ENCODE results near the gene TMEM132C. TPM values are rescaled to one million over a fixed set of nuclear protein-coding genes. Genes with fewer than 3 reads are reported as not detected.

Gene TMEM132C
- total RNA-seq, 2 experiments from 2014 or later, result not detected

- no TSS peak for BruUV-seq (replicated peaks)
Measured at GRCh38 chr12:128709660-128710059, 442.7 kb downstream of the TMEM132C start.

GRCh38 chr12:128711486-128711885 is 444.5 kb downstream of the TMEM132C start:
- H3K4me1 ChIP-seq (ENCODE audit: insufficient read depth, low read length, poor library complexity, severe bottlenecking), result no peaks in the 10 kb centered on the region
- no peaks in the 10 kb centered on the region for H3K9me2 ChIP-seq (ENCODE audit: insufficient read depth, low read length)
- no peak for DNase-seq (ENCODE audit: low spot score)
- no peaks in the 10 kb centered on the region for H3K79me2 ChIP-seq (ENCODE audit: insufficient read depth, low read depth, low read length)
- H3K27ac ChIP-seq (ENCODE audit: low read depth, low read length, poor library complexity, severe bottlenecking), result no peak overlapping the region
- no TSS peak for BruUV-seq (replicated peaks)
- TF ChIP-seq CTCF (conservative IDR thresholded peaks at IDR 0.05; ENCODE audit: low read length) (no peak), EZH2phosphoT487 (IDR thresholded peaks at IDR 0.05; ENCODE audit: borderline replicate concordance, low read depth, low read length) (no peak)
- H3K36me3 ChIP-seq (ENCODE audit: insufficient read depth, low read length), result no peaks in the 10 kb centered on the region
- CTCF ChIA-PET (ENCODE audit: unreplicated experiment), result no interaction called here
- H4K20me1 ChIP-seq (ENCODE audit: insufficient read depth, low read length), result no peaks in the 10 kb centered on the region
- no peak overlapping the region for H3K4me2 ChIP-seq (ENCODE audit: low read length)
- H3K9me3 ChIP-seq (ENCODE audit: low read length), result no peaks in the 10 kb centered on the region
- intact Hi-C loops (cut with micrococcal nuclease; ENCODE audit: unreplicated experiment), result no loop called here
- H2AFZ ChIP-seq (ENCODE audit: low read length), result no peak overlapping the region
- POLR2A ChIA-PET, result no interaction called here
- no peak overlapping the region for H3K4me3 ChIP-seq (ENCODE audit: low read depth, low read length, poor library complexity, severe bottlenecking)

More at GRCh38 chr12:128709660-128710059, 442.7 kb downstream of the TMEM132C start:
- intact Hi-C loops (cut with micrococcal nuclease; ENCODE audit: unreplicated experiment), result no loop called here
- no peak overlapping the region for H3K27ac ChIP-seq (ENCODE audit: low read depth, low read length, poor library complexity, severe bottlenecking)
- H3K9me3 ChIP-seq (ENCODE audit: low read length), result no peaks in the 10 kb centered on the region
- DNase-seq (ENCODE audit: low spot score), result no peak
- no peak overlapping the region for H3K4me2 ChIP-seq (ENCODE audit: low read length)
- no peaks in the 10 kb centered on the region for H3K36me3 ChIP-seq (ENCODE audit: insufficient read depth, low read length)
- no peaks in the 10 kb centered on the region for H4K20me1 ChIP-seq (ENCODE audit: insufficient read depth, low read length)
- CTCF ChIA-PET (ENCODE audit: unreplicated experiment), result no interaction called here
- no peak overlapping the region for H3K4me3 ChIP-seq (ENCODE audit: low read depth, low read length, poor library complexity, severe bottlenecking)
- no peak overlapping the region for H2AFZ ChIP-seq (ENCODE audit: low read length)
- no peaks in the 10 kb centered on the region for H3K9me2 ChIP-seq (ENCODE audit: insufficient read depth, low read length)
- POLR2A ChIA-PET, result interaction anchor here (0.6 kb wide), 1 partner anchor 8 kb away, joined by 3 read pairs; no protein-coding TSS in a partner anchor
- TF ChIP-seq EZH2phosphoT487 (IDR thresholded peaks at IDR 0.05; ENCODE audit: borderline replicate concordance, low read depth, low read length), result no peak
- H3K4me1 ChIP-seq (ENCODE audit: insufficient read depth, low read length, poor library complexity, severe bottlenecking), result no peaks in the 10 kb centered on the region
- H3K79me2 ChIP-seq (ENCODE audit: insufficient read depth, low read depth, low read length), result no peaks in the 10 kb centered on the region

- BruUV-seq (replicated peaks), result no TSS peak
- intact Hi-C loops (cut with micrococcal nuclease; ENCODE audit: unreplicated experiment), result no loop called here
Measured at GRCh38 chr12:128712622-128713021, 445.7 kb downstream of the TMEM132C start.

More at GRCh38 chr12:128712622-128713021, 445.7 kb downstream of the TMEM132C start:
- DNase-seq (ENCODE audit: low spot score), result no peak
- ChIA-PET CTCF (ENCODE audit: unreplicated experiment) (no interaction called here), POLR2A (no interaction called here)
- no peaks in the 10 kb centered on the region for H3K79me2 ChIP-seq (ENCODE audit: insufficient read depth, low read depth, low read length)
- H2AFZ ChIP-seq (ENCODE audit: low read length), result no peak overlapping the region
- H3K9me3 ChIP-seq (ENCODE audit: low read length), result no peaks in the 10 kb centered on the region
- no peak overlapping the region for H3K27ac ChIP-seq (ENCODE audit: low read depth, low read length, poor library complexity, severe bottlenecking)
- H3K9me2 ChIP-seq (ENCODE audit: insufficient read depth, low read length), result no peaks in the 10 kb centered on the region
- H3K36me3 ChIP-seq (ENCODE audit: insufficient read depth, low read length), result no peaks in the 10 kb centered on the region
- TF ChIP-seq EZH2phosphoT487 (IDR thresholded peaks at IDR 0.05; ENCODE audit: borderline replicate concordance, low read depth, low read length) (no peak), CTCF (conservative IDR thresholded peaks at IDR 0.05; ENCODE audit: low read length) (no peak)
- H3K4me3 ChIP-seq (ENCODE audit: low read depth, low read length, poor library complexity, severe bottlenecking), result no peak overlapping the region
- no peak overlapping the region for H3K4me2 ChIP-seq (ENCODE audit: low read length)
- H3K4me1 ChIP-seq (ENCODE audit: insufficient read depth, low read length, poor library complexity, severe bottlenecking), result no peaks in the 10 kb centered on the region
- no peaks in the 10 kb centered on the region for H4K20me1 ChIP-seq (ENCODE audit: insufficient read depth, low read length)

Measured in OCI-LY7 (cell line).